Measurements from ENCODE around the gene PPP2R2C.

The PPP2R2C gene

DNA sequence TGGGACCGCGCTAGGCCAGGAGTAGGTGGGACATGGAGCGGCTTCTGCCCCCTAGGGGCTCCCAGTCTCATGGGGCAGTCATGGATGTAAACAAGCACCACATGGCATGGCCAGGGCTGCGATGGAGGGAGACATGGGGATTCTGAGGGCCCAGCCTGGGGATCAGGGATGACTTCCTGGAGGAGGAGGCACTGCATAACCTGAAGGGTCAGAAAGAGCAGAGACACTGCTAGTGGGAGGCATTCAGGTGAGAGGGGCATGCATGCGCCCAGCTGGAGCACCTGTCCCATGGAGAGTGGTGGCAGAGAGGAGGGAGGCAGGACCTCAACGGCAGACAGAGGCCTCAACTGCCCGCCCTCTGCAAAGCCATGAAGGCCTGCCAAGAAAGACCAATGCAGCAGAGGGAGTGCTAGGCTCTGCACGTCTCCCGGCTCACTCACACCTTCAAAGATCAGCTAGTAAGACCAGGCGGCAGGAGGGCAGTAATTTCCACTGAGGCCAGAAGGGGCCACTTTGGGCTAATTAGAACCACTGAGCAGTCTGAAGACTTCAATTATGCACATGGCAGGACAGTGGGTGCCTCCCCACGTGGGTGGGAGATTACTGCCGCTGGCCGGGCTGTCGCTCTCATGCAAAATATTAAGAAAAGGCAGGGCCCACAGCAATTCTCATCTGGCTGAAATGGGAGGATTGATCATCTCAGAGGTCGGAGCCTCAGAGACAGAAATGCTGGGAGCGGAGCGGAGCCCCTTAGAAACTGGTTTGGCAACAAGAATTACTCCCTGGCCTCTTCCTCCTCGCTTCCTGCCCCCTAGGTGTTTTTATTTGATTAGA, 69.6 kb downstream of the PPP2R2C start:
- Mint-ChIP-seq H3K9me3 (ENCODE audit: low read depth) (no peaks in the 10 kb centered on the region), H3K4me3 (no peak overlapping the region), H3K4me1 (ENCODE audit: low read depth) (peaks cover 1% of the 10 kb centered on the region), H3K36me3 (no peaks in the 10 kb centered on the region), H3K27ac (no peak overlapping the region), H3K27me3 (peaks cover 30% of the 10 kb centered on the region)

DNA sequence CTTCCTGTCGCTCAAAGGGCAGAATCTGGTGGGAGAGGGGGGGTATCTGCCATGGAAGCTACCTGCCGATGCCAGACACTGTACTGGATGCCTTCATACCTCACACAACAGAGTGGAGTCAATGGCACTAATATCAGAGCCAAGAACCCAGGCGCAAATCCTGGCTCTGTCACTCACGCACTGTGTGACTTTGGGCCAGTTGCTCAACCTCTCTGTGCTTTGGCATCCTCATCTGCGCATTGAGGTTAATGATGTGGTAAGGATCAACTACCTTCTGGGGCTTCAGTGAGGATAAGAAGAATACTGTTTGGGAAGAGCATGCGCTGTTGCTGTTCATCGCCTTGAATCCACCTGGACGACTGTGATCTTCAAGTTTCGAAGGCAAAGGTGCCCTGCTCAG, 70.6 kb downstream of the PPP2R2C start:
- H3K4me3 Mint-ChIP-seq: no peak overlapping the region
- H3K9me3 Mint-ChIP-seq (ENCODE audit: low read depth): no peaks in the 10 kb centered on the region
- peaks cover 1% of the 10 kb centered on the region for H3K4me1 Mint-ChIP-seq (ENCODE audit: low read depth)
- H3K27me3 Mint-ChIP-seq: peaks cover 29% of the 10 kb centered on the region
- no peak overlapping the region for H3K27ac Mint-ChIP-seq
- H3K36me3 Mint-ChIP-seq: no peaks in the 10 kb centered on the region

DNA sequence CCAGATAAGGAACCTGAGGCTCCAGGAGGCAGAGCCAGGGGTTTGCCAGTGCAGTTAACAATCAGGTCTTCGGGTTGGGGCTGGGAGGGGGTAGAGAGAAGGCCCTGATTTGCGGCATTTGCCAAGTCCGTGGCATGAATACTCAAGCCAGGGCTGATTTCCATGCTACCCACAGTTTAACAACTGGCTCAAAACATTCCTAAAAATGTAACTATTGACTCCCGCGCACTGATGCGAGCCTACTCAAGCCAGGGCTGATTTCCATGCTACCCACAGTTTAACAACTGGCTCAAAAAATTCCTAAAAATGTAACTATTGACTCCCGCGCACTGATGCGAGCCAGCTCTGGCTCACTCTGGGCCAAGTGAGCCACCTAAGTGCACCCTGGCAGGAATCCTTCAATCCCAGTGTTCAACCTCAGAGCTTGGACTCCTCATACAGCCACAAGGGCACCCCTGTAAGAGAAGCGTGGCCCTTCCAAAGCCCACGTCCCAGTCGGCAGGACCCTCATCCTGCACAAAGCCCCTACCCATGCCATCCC, 75.6 kb downstream of the PPP2R2C start:
- H3K36me3 Mint-ChIP-seq: no peaks in the 10 kb centered on the region
- no peak overlapping the region for H3K4me3 Mint-ChIP-seq
- H3K4me1 Mint-ChIP-seq (ENCODE audit: low read depth): no peaks in the 10 kb centered on the region
- H3K9me3 Mint-ChIP-seq (ENCODE audit: low read depth): no peaks in the 10 kb centered on the region
- H3K27ac Mint-ChIP-seq: no peak overlapping the region
- H3K27me3 Mint-ChIP-seq: peaks cover 8% of the 10 kb centered on the region

DNA sequence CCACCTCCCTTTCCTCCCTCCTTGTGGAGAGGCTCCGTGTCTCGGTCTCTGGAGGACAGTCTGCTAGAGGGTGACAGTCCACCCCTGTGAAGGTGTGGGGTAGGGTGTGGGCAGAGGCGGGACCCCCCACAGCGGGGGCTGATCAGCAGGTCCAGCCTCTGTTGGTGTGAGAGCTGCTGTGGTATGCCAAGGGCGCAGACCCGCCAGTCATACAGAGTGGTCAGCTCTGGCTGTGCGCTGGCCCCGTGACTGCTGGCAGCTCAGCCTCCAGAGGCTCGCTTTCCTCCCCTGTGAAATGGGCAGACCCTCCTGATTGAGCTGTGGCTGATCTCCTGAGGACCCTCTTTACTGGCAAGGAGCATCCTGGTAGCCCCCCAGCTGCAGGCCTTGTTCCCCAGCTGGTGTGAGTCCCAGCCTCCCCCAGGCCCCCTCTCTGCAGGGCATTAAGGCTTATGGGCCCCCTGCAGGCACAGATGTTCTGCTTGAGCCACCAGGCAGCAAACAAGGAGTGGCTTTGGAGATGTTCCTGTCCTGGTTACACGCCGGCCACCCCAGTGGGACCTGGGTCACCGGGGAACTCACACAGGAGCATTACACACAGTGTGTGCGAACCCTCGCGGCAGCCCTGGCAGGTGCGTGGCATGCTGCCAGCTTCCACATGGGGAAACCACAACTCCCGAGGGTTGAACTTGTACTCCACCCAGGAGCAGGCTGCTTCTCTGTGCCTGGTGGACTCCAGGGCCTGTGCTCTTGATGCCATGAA, 76.8 kb downstream of the PPP2R2C start:
- Mint-ChIP-seq H3K4me1 (ENCODE audit: low read depth) (no peaks in the 10 kb centered on the region), H3K36me3 (no peaks in the 10 kb centered on the region), H3K27ac (no peak overlapping the region), H3K27me3 (peaks cover 5% of the 10 kb centered on the region), H3K9me3 (ENCODE audit: low read depth) (no peaks in the 10 kb centered on the region), H3K4me3 (no peak overlapping the region)

DNA sequence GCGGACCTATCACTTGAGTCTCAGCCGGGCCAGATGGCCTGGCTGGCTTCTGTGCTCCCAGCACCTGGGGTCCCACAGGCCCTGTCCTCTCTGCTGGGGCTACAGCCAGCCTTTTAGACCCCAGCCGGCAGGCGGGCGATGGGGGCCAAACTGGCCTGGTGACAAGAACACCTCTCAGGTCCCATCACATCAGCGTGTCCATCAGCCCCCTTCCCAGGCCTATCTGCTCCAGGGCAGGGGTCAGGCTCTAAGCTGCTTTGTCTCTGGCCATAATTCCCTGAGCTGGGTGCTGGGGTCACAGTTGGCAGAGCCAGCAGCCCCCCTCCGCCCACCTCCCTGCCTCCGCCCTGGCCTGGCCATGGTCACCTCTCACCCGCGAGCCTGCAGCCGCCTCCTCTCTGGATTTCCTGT, 77.7 kb downstream of the PPP2R2C start:
- no peaks in the 10 kb centered on the region for H3K4me1 Mint-ChIP-seq (ENCODE audit: low read depth)
- H3K27ac Mint-ChIP-seq: no peak overlapping the region
- H3K36me3 Mint-ChIP-seq: no peaks in the 10 kb centered on the region

DNA sequence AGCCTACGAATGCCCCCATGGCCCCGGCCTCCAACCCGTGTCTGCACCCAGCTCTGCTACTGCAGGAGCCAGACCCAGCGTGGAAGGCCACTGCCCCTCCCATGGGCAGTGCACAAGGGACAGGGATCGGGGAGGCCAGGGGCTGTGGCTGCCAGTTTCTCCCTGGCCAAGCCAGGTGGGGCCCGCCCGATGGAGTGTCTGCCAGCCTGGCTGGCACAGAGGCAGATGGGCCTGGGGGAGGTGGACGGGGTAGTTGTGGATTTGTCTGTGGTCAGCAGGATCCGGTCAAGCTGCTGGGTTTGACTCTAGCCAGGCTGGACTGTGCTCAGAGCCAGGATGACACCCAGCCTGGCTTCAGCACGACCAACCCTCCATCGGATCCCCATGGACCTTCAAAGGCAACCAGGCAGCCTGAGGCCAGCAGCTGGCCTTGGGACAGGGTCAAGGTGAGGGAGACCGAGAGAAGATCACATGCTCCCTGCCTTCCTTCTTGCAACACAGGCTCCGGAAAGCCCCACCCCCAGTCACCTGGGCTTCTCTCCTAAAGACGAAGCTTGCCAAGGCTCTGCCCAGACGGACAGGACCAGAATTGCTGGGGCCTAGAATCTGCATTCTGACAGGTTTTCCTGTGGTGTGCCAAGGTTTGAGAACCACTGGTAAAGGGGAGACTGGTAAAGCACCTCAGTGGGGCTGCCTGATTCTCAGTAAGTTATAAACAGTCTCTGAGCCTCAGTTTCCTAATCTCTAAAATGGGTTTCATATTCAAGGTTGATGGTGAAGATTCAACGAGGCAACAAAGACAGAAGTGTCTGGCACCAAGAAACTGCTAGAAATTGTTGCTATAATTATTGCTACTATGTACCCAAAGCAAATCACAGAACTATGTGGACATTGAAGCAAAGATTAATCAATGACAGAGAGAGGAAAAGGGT, 78.6 kb downstream of the PPP2R2C start:
- H3K27me3 Mint-ChIP-seq: peaks cover 4% of the 10 kb centered on the region
- no peaks in the 10 kb centered on the region for H3K4me1 Mint-ChIP-seq (ENCODE audit: low read depth)
- H3K27ac Mint-ChIP-seq: no peak overlapping the region
- no peak overlapping the region for H3K4me3 Mint-ChIP-seq
- H3K36me3 Mint-ChIP-seq: no peaks in the 10 kb centered on the region
- no peaks in the 10 kb centered on the region for H3K9me3 Mint-ChIP-seq (ENCODE audit: low read depth)

More for the DNA sequence above, 77.7 kb downstream of the PPP2R2C start:
- Mint-ChIP-seq H3K27me3 (peaks cover 5% of the 10 kb centered on the region), H3K9me3 (ENCODE audit: low read depth) (no peaks in the 10 kb centered on the region), H3K4me3 (no peak overlapping the region)

DNA sequence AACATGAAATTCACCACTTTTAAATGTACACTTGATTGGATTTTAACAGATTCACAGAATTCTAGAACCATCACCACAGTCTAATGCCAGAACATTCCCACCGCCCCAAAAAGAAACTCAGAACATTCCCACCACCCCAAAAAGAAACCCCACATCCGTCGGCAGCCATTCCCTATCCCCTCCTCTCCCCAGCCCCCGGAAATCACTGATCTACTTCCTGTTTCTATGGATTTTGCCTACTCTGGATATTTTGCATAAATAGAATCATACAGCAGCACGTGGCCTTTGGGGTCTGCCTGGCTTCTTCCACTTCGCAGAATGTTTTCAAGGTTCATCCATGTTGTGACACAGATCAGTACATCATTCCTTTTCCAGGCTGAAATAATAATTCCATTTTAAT, 79.3 kb downstream of the PPP2R2C start:
- Mint-ChIP-seq H3K9me3 (ENCODE audit: low read depth) (no peaks in the 10 kb centered on the region), H3K36me3 (no peaks in the 10 kb centered on the region), H3K4me1 (ENCODE audit: low read depth) (no peaks in the 10 kb centered on the region), H3K27ac (no peak overlapping the region), H3K4me3 (no peak overlapping the region), H3K27me3 (peaks cover 4% of the 10 kb centered on the region)

DNA sequence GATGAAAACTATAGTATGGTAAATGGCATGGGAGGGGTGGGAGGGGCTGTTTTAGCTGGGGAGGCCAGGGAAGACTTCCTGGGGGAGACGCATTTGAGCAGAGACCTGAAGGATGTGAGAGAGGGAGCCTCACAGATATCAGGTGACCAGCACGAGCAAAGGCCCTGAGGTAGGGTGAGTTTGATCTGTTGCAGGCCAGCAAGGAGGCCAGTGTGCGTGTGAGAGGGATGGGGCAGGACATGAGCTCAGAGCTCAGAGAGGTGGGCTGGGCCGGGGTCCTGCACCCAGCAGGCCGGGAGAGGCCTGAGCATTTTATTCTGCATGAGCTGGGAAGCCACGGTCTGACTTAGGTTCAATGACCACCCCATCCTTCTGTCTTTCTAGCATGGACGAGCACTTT, 80.0 kb downstream of the PPP2R2C start:
- H3K4me3 Mint-ChIP-seq: no peak overlapping the region

DNA sequence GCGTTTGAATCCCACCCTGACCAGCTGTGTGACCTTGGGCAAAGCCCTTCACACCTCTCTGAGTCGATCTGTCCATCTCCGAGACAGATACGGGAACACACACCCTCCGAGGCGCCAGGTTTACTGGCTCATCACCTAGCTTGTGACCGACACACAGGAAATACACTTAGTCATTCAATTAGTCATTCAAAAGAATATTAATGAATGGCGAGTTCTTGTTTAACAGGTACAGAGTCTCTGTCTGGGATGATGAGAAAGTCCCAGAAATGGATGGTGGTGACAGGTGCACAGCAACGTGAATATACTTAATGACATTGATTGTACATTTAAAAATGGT, 80.6 kb downstream of the PPP2R2C start:
- H3K4me1 Mint-ChIP-seq (ENCODE audit: low read depth): no peaks in the 10 kb centered on the region
- H3K9me3 Mint-ChIP-seq (ENCODE audit: low read depth): no peaks in the 10 kb centered on the region
- H3K27ac Mint-ChIP-seq: no peak overlapping the region
- H3K4me3 Mint-ChIP-seq: no peak overlapping the region
- peaks cover 2% of the 10 kb centered on the region for H3K27me3 Mint-ChIP-seq
- H3K36me3 Mint-ChIP-seq: no peaks in the 10 kb centered on the region

More for the DNA sequence above, 80.0 kb downstream of the PPP2R2C start:
- Mint-ChIP-seq H3K27ac (no peak overlapping the region), H3K27me3 (peaks cover 4% of the 10 kb centered on the region), H3K4me1 (ENCODE audit: low read depth) (no peaks in the 10 kb centered on the region), H3K36me3 (no peaks in the 10 kb centered on the region), H3K9me3 (ENCODE audit: low read depth) (no peaks in the 10 kb centered on the region)

DNA sequence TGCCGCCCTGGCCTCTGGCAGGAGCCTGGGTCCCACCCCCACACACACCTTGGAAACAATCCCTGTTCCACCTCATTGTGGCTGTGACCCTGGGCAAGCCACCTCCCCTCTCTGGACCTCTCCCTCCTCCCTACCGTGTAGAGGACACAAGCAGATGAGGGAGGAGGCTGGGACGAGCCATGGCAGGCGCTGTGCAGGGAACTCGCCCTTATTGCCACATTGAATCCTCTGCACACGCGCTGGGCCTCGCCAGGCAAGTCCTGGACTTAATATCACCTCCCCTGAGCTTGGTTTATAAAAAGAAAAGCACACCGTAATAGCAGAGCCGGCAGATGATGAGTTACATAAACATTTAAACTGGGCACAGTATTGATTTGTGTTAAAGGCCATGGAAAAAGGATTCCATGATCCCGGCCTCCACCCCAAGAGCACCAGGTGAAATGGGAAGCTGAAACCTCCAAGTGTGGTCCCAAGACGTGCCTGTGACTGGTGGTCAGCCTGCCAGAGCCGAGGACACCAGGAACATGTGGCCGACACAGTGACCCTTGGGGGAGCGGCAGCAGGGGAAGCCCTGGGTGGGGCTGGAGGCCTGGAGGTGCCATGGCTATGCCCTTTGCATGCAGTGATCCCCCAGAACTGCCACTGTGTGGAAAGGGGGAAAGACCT, 81.1 kb downstream of the PPP2R2C start:
- Mint-ChIP-seq H3K27me3 (peaks cover 2% of the 10 kb centered on the region), H3K36me3 (no peaks in the 10 kb centered on the region), H3K9me3 (ENCODE audit: low read depth) (no peaks in the 10 kb centered on the region), H3K27ac (no peak overlapping the region), H3K4me3 (no peak overlapping the region), H3K4me1 (ENCODE audit: low read depth) (no peaks in the 10 kb centered on the region)

DNA sequence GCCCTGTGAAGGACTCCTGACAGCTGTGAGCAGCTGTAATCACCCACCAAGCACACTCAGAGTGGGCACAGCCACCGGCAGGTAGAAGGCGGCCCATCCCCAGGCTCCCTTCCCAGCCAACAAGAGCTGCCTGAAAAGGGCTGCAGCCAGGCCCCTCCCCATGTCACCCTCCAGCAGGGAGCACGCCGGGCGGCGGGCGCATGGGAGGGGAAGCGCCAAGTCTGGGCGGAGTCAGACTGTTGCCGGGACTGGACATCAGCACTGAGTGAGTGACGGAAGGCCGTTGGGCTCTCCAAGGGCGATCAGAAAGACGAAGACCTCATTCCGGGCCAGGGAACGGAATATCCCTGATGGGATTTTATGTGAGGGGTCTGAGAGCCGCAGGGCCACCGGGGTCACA, 82.1 kb downstream of the PPP2R2C start:
- H3K27me3 Mint-ChIP-seq: peaks cover 2% of the 10 kb centered on the region
- H3K4me3 Mint-ChIP-seq: no peak overlapping the region
- H3K4me1 Mint-ChIP-seq (ENCODE audit: low read depth): no peaks in the 10 kb centered on the region
- no peak overlapping the region for H3K27ac Mint-ChIP-seq
- no peaks in the 10 kb centered on the region for H3K36me3 Mint-ChIP-seq
- no peaks in the 10 kb centered on the region for H3K9me3 Mint-ChIP-seq (ENCODE audit: low read depth)

DNA sequence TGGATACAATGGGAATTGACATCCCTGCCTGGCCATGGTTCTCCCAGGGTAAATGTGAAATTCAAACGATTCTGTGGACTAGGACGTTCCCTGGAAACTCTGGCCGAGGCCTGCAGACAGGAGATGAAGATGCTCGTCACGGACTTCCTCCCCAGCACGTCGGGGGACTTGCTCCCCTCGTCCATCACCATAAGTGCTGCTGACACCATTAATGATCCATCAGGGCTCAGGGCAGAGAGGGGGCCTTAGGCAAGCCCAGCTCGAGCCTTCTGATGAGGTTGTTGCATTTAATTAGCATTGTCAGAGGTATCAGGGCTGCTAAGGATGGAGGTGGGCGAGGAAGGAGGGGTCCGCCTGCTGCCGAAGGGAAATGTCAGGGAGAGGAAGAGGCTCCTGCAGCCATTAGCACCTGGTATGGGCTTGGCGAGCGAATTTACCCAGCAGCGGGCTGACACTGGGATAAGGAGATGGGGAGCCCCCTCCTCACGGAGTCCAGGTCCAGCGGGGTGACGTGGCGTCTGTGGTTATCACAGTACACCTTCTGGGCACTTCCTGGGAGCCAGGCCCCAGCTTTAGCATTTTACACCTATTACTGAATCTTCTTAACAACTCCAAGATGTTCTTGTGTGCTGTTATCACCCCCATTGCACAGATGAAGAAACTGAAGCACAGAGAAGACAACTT, 83.1 kb downstream of the PPP2R2C start:
- Mint-ChIP-seq H3K4me3 (no peak overlapping the region), H3K36me3 (no peaks in the 10 kb centered on the region), H3K27me3 (peaks cover 3% of the 10 kb centered on the region), H3K4me1 (ENCODE audit: low read depth) (no peaks in the 10 kb centered on the region), H3K27ac (no peak overlapping the region), H3K9me3 (ENCODE audit: low read depth) (no peaks in the 10 kb centered on the region)

DNA sequence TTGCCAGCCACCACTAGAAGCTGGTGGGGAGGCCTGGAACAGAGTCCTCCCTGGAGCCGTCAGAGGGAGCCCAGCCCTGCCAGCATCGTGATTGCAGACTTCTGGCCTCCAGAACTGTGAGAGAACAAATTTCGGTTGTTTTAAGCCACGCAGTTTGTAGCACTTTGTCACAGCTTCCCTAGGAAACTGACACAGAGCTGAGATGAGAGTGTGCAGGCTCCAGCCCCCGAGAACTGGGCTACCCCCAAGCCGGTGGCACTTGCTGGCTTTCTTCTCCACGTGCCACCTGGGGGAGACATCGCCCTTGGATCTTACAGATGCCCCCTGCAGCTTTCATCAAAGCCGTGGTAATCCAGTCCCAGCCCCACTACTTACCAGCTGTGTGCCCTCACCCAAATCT, 83.7 kb downstream of the PPP2R2C start:
- H3K9me3 Mint-ChIP-seq (ENCODE audit: low read depth): no peaks in the 10 kb centered on the region
- H3K36me3 Mint-ChIP-seq: no peaks in the 10 kb centered on the region
- peaks cover 4% of the 10 kb centered on the region for H3K27me3 Mint-ChIP-seq

DNA sequence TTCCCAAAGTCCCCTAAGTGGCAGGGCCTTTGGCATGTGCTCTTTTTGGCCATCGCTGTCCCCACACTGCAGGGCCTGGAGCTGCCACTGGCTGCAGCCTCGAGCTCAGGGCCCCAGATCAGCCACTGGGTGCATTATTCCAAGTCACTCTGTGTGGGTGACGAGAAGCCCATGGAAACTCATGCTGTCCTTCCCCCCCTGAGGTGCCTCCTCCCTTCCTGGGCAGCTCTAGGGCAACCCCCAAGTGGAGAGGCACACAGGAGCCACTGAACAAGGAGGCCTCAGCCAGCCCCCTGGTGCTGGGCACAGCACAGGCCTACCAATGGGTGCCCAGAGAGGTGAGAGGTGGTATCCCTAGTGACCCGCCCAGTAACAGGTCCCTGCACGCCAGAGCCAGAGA, 84.5 kb downstream of the PPP2R2C start:
- H3K4me3 Mint-ChIP-seq: no peak overlapping the region
- H3K36me3 Mint-ChIP-seq: no peaks in the 10 kb centered on the region
- H3K27ac Mint-ChIP-seq: no peak overlapping the region
- H3K4me1 Mint-ChIP-seq (ENCODE audit: low read depth): no peaks in the 10 kb centered on the region
- no peaks in the 10 kb centered on the region for H3K9me3 Mint-ChIP-seq (ENCODE audit: low read depth)
- H3K27me3 Mint-ChIP-seq: peaks cover 4% of the 10 kb centered on the region

More for the DNA sequence above, 83.7 kb downstream of the PPP2R2C start:
- no peak overlapping the region for H3K27ac Mint-ChIP-seq
- no peaks in the 10 kb centered on the region for H3K4me1 Mint-ChIP-seq (ENCODE audit: low read depth)
- no peak overlapping the region for H3K4me3 Mint-ChIP-seq

All from activated naive CD8-positive, alpha-beta T cell (primary cell).